ENCODE data around the gene KLHL29.

DNA sequence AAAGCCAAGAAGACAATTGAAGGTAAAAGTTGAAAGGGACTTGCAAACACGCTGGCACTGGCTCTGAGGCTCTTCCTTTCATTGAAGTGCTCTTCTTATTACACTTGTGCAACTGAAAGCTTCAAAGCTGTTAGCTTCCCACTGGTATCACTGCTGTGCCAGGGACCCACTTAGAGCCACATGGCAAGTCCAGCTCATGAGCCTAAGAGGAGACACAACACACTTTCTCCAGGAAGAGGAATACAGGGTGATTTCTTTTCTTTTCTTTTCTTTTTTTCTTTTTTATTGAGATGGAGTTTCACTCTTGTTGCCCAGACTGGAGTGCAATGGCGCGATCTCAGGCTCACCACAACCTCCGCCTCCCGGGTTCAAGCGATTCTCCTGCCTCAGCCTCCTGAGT lies 323.8 kb downstream of the KLHL29 start:
- TF ChIP-seq EZH2phosphoT487 (IDR thresholded peaks at IDR 0.05; ENCODE audit: insufficient read depth, low read depth), result no peak
- TF ChIP-seq EZH2 (IDR thresholded peaks at IDR 0.05; ENCODE audit: insufficient read depth, poor library complexity, severe bottlenecking), result no peak

All from GM23248 (cell line).